ENCODE measurements around the gene CHCHD5. TPM values are rescaled to one million over a fixed set of nuclear protein-coding genes. Genes with fewer than 3 reads are reported as not detected.

Gene CHCHD5
- total and polyA plus RNA-seq, 10 of the 15 experiments (the other 5 are each of a cell fraction or from before 2014, with no cell fraction given) = 16.4 to 118 (median 45.2) TPM

DNA sequence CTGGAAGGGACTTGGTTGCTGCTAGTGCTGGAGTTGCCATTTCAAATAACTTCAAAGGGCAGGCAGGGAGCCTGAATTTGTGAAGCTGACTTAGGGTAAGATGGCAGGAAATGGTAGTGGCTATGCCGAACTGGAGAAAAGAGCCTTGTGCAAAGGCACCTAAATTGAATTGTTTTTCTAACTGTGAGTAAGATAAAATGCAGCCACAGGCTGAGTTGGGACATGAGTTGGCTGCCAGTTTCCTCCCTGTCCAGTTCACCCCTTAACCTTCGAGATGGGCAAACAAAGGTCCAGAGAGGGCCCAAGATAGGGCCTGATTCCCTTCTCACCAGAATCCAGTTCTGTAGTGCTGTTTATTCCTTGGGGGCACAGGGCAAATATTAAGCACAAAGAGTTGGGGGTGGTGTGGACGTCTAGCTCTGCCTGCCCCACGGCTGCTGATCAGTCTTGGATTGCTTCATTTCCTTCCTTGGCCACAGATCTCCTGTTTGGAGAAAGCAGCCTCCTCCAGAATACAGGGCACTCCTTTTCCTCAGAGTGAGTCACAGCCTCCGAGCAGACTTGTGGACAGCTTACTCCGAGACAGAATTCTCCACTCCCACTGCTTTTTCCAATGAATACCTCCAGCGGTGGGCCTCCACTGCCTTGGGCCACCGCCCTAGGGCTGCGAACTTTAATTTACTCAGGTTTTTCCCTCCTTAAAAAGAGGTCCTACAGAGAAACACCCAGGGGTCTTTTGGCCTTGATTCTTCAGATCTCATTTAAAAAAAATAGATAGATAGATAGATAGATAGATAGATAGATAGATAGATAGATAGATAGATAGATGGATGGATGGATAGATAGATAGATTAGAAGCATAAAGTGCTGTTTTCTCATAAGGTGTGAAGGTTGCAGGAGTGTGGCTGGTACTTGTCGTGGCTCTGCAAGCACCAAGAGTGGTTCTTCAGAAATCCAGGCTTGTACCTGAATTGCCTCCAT is 42.9 kb downstream of the CHCHD5 start (continued):
- no peak for TF ChIP-seq MEF2A (IDR thresholded peaks at IDR 0.05; ENCODE audit: insufficient read depth, low read depth, low read length)
- TF ChIP-seq BCL11A (IDR thresholded peaks at IDR 0.05; ENCODE audit: low read depth, low read length) = no peak

DNA sequence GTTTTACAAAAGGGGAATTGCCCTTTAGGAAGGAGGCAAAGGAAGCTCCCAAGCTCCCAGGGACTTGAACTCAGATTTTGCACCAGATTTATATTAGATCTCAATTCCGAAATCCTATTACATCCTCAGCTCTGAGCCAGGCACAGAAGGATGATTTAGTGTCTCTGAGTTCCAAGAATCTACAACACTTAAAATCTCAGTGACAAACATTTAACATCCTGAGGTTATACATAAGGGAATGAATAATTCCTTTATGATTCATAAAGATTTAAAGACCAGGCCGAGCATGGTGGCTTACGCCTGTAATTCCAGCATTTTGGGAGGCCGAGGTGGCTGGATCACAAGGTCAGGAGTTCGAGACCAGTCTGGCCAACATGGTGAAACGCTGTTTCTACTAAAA is 44.8 kb downstream of the CHCHD5 start:
- Histone ChIP-seq H3K4me1 (ENCODE audit: control insufficient read depth, insufficient read depth, low read length) (peaks cover 29% of the 10 kb centered on the region), H3K9me3 (replicated peaks; ENCODE audit: control insufficient read depth, insufficient read depth, low read length) (no peaks in the 10 kb centered on the region), H3K9ac (ENCODE audit: control insufficient read depth, insufficient read depth, low read length) (no peak overlapping the region), H3K36me3 (ENCODE audit: control insufficient read depth in 2 of 2, insufficient read depth in 2 of 2, low read length in 1 of 2) (no peaks in the 10 kb centered on the region), H3K79me2 (ENCODE audit: control insufficient read depth, insufficient read depth, low read length) (no peaks in the 10 kb centered on the region), H3K4me2 (ENCODE audit: control insufficient read depth, insufficient read depth) (no peak overlapping the region), H3K27me3 (replicated peaks in 1 of 2; ENCODE audit: control insufficient read depth in 2 of 2, insufficient read depth in 2 of 2, low read length in 1 of 2) (no peaks in the 10 kb centered on the region), H3K4me3 (no peak overlapping the region), H3K27ac (ENCODE audit: control insufficient read depth, insufficient read depth) (no peak overlapping the region), H4K20me1 (ENCODE audit: control insufficient read depth, insufficient read depth) (no peaks in the 10 kb centered on the region), H2AFZ (ENCODE audit: control insufficient read depth, low read depth, low read length) (no peak overlapping the region)
- DNase-seq (ENCODE audit: low read depth, low spot score) (no peak), ATAC-seq (no peak), FAIRE-seq (no peak)
- POLR2A ChIA-PET = interaction anchor here (0.5 to 13.6 kb wide), 6 partner anchors 11 to 97 kb away, joined by 3 to 143 read pairs (median 20); partner anchors contain the start of gene SLC20A1
- WGBS (ENCODE audit: insufficient coverage, insufficient replicate concordance, low lambda C conversion rate, missing lambda C conversion rate) = 70% methylated on average over 6 of the region's 6 CpGs
- intact Hi-C loops (cut with micrococcal nuclease; ENCODE audit: unreplicated experiment) (no loop called here), in situ Hi-C loops (cut with MboI) (loop anchor here (5.0 kb wide), 1 partner anchor 93 kb away; the partner anchor contains the start of gene NT5DC4)
- CTCF ChIA-PET = interaction anchor here (1.0 to 16.6 kb wide), 12 partner anchors 15 to 313 kb away, joined by 3 to 671 read pairs (median 14); partner anchors contain the start of gene SLC20A1
- TF ChIP-seq EED (IDR thresholded peaks at IDR 0.05; ENCODE audit: low read depth) (no peak), TCF7 (IDR thresholded peaks at IDR 0.05; ENCODE audit: borderline replicate concordance) (no peak), MEF2B (IDR thresholded peaks at IDR 0.05; ENCODE audit: partially characterized antibody, poor library complexity, severe bottlenecking) (no peak), BRCA1 (IDR thresholded peaks at IDR 0.05; ENCODE audit: low read depth, low read length) (no peak), ZNF207 (IDR thresholded peaks at IDR 0.05; ENCODE audit: borderline replicate concordance) (no peak), ZNF217 (IDR thresholded peaks at IDR 0.05) (no peak), FOXK2 (IDR thresholded peaks at IDR 0.05) (no peak)
- TF ChIP-seq, protein P1, sequence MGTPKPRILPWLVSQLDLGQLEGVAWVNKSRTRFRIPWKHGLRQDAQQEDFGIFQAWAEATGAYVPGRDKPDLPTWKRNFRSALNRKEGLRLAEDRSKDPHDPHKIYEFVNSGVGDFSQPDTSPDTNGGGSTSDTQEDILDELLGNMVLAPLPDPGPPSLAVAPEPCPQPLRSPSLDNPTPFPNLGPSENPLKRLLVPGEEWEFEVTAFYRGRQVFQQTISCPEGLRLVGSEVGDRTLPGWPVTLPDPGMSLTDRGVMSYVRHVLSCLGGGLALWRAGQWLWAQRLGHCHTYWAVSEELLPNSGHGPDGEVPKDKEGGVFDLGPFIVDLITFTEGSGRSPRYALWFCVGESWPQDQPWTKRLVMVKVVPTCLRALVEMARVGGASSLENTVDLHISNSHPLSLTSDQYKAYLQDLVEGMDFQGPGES (IDR thresholded peaks at IDR 0.05) = no peak
- BruUV-seq (replicated peaks) = no TSS peak
- SMC1A ChIA-PET (ENCODE audit: uncharacterized antibody, unreplicated experiment) = interaction anchor here (0.7 to 15.4 kb wide), 15 partner anchors 8 to 316 kb away, joined by 3 to 455 read pairs (median 5); partner anchors contain the start of genes NT5DC4 and SLC20A1
- RAD21 ChIA-PET (ENCODE audit: unreplicated experiment) = interaction anchor here (2.9 to 16.3 kb wide), 8 partner anchors 17 to 313 kb away, joined by 8 to 494 read pairs (median 54); partner anchors contain the start of genes NT5DC4 and SLC20A1
